Natural killer cell (primary cell): Measurements from ENCODE around the gene MRAS. TPM values are rescaled to one million over a fixed set of nuclear protein-coding genes. Genes with fewer than 3 reads are reported as not detected.

ENCODE experiments used
- ATAC-seq, 3 donors: fragments of 150-1000 bp in 2 of 3; fragments of 200-7000 bp in 1 of 3; cut with Tn5 transposase; 1 replicate in 1 of 3; 2 replicates in 2 of 3; pipeline ENCODE4 v1.10.0; 2021; ENCODE audit warnings: mild to moderate bottlenecking in 2 of 3, moderate library complexity in 2 of 3
- DNase-seq, 2 donors: peaks; one replicate each; pipeline versions ENCODE4 v3.0.0 to v3.0.0-alpha.2; 2013 to 2021; ENCODE audit warnings: mixed read lengths in 1 of 2
- H3K27ac ChIP-seq: one replicate; pipeline ENCODE4 v1.5.1; 2013; ENCODE audit warnings: mild to moderate bottlenecking, low read length
- H3K27me3 ChIP-seq: one replicate; pipeline ENCODE4 v1.6.1; 2013; ENCODE audit warnings: low read length; ENCODE audit not compliant: control insufficient read depth, insufficient read depth
- H3K36me3 ChIP-seq: one replicate; pipeline ENCODE4 v1.6.1; 2013; ENCODE audit warnings: low read length; ENCODE audit not compliant: control insufficient read depth, insufficient read depth
- H3K4me1 ChIP-seq: one replicate; pipeline ENCODE4 v1.6.1; 2013; ENCODE audit warnings: low read length; ENCODE audit not compliant: control insufficient read depth, insufficient read depth
- H3K4me3 ChIP-seq: one replicate; pipeline ENCODE4 v1.5.1; 2013; ENCODE audit warnings: low read length
- H3K9me3 ChIP-seq: one replicate; pipeline ENCODE4 v1.6.1; 2013; ENCODE audit warnings: low read length; ENCODE audit not compliant: control insufficient read depth, insufficient read depth
- H3K27ac Mint-ChIP-seq, 2 donors: one replicate each; pipeline ENCODE4 v1.8.0; 2022; ENCODE audit warnings: mild to moderate bottlenecking in 2 of 2, mixed read lengths in 2 of 2, moderate library complexity in 1 of 2
- H3K27me3 Mint-ChIP-seq, 2 donors: one replicate each; pipeline ENCODE4 v1.8.0; 2022; ENCODE audit warnings: low read depth in 2 of 2, mixed read lengths in 2 of 2
- H3K36me3 Mint-ChIP-seq: one replicate; pipeline ENCODE4 v1.8.0; 2022; ENCODE audit warnings: mixed read lengths
- H3K4me1 Mint-ChIP-seq, 2 donors: one replicate each; pipeline ENCODE4 v1.8.0; 2022; ENCODE audit warnings: mixed read lengths in 2 of 2
- H3K4me3 Mint-ChIP-seq: one replicate; pipeline ENCODE4 v1.8.0; 2022; ENCODE audit warnings: mild to moderate bottlenecking, moderate library complexity, mixed read lengths
- H3K9me3 Mint-ChIP-seq, 2 donors: one replicate each; pipeline ENCODE4 v1.8.0; 2022; ENCODE audit warnings: mixed read lengths in 2 of 2
- CTCF ChIP-seq: fragments of 200-600 bp; IDR thresholded peaks from one replicate; pipeline ENCODE4 v1.8.0; 2022; ENCODE audit warnings: antibody characterized with exemption
- WGBS: methylation state at CpG from one replicate; pipeline ENCODE4 v1.1.7; 2013; ENCODE audit warnings: missing lambda C conversion rate; ENCODE audit not compliant: insufficient coverage; 5-methylcytosine and 5-hydroxymethylcytosine counted together
- intact Hi-C: fragments of 100-400 bp; cut with micrococcal nuclease; formaldehyde crosslinking; loops from one replicate; pipeline ENCODE4 v1.14.2; 2022
- total RNA-seq, 4 donors: library from RNA; stranded (reverse); fragments of 120-200 nt in 1 of 4; gene quantifications; one replicate each; pipeline versions ENCODE4 v1.2.3 to v1.2.4, GENCODE V29; 2013 to 2022

The MRAS gene
- total RNA-seq, 3 donors from 2014 or later (not counting 1 experiment from before 2014, with no cell fraction given) = 1.2 to 4.9 (median 2.4) TPM

- ATAC-seq (no peak), DNase-seq (no peak)
- 80% methylated on average over 7 of the region's 7 CpGs for WGBS
- TF ChIP-seq CTCF = no peak
- no peaks in the 10 kb centered on the region for H3K4me1 Mint-ChIP-seq
- intact Hi-C loops = no loop called here
- peaks cover 12 to 26% of the 10 kb centered on the region in 2 donors for H3K27me3 Mint-ChIP-seq
- Histone ChIP-seq H3K9me3 (no peaks in the 10 kb centered on the region), H3K27me3 (peaks cover 9% of the 10 kb centered on the region), H3K4me3 (no peak overlapping the region), H3K4me1 (peaks cover 7% of the 10 kb centered on the region), H3K27ac (no peak overlapping the region), H3K36me3 (no peaks in the 10 kb centered on the region)
- no peak overlapping the region for H3K27ac Mint-ChIP-seq
- H3K9me3 Mint-ChIP-seq = no peaks in the 10 kb centered on the region
- no peaks in the 10 kb centered on the region for H3K36me3 Mint-ChIP-seq
- H3K4me3 Mint-ChIP-seq = no peak overlapping the region
Measured at GRCh38 chr3:138440121-138440521, 91.7 kb downstream of the MRAS start.

GRCh38 chr3:138440596-138440995 lies 92.2 kb downstream of the MRAS start:
- no peaks in the 10 kb centered on the region for H3K9me3 ChIP-seq
- WGBS = 83% methylated on average over 3 of the region's 3 CpGs
- DNase-seq (no peak), ATAC-seq (no peak)
- no peaks in the 10 kb centered on the region for H3K36me3 ChIP-seq
- Mint-ChIP-seq H3K4me3 (no peak overlapping the region), H3K36me3 (no peaks in the 10 kb centered on the region), H3K27me3 (peaks cover 12 to 26% of the 10 kb centered on the region in 2 donors), H3K4me1 (no peaks in the 10 kb centered on the region), H3K9me3 (no peaks in the 10 kb centered on the region), H3K27ac (no peak overlapping the region)
- TF ChIP-seq CTCF = no peak
- intact Hi-C loops = no loop called here
- H3K27me3 ChIP-seq = peaks cover 5% of the 10 kb centered on the region
- H3K4me1 ChIP-seq = peaks cover 3% of the 10 kb centered on the region
- H3K27ac ChIP-seq = no peak overlapping the region
- no peak overlapping the region for H3K4me3 ChIP-seq

GRCh38 chr3:138441256-138441655 lies 92.9 kb downstream of the MRAS start:
- 95% methylated on average over 2 of the region's 2 CpGs for WGBS
- intact Hi-C loops = no loop called here
- H3K27ac Mint-ChIP-seq = no peak overlapping the region

More at GRCh38 chr3:138441256-138441655, 92.9 kb downstream of the MRAS start:
- TF ChIP-seq CTCF = no peak
- DNase-seq (no peak), ATAC-seq (no peak)
- no peaks in the 10 kb centered on the region for H3K4me1 ChIP-seq
- no peak overlapping the region for H3K4me3 Mint-ChIP-seq
- H3K27me3 Mint-ChIP-seq = peaks cover 7 to 19% of the 10 kb centered on the region in 2 donors
- no peak overlapping the region for H3K4me3 ChIP-seq
- no peaks in the 10 kb centered on the region for H3K27me3 ChIP-seq
- H3K27ac ChIP-seq = no peak overlapping the region
- no peaks in the 10 kb centered on the region for H3K9me3 ChIP-seq
- H3K36me3 ChIP-seq = no peaks in the 10 kb centered on the region
- no peaks in the 10 kb centered on the region for H3K36me3 Mint-ChIP-seq
- no peaks in the 10 kb centered on the region for H3K9me3 Mint-ChIP-seq
- H3K4me1 Mint-ChIP-seq = no peaks in the 10 kb centered on the region
